Activated naive CD8-positive, alpha-beta T cell treated with anti-CD3 and anti-CD28 coated beads, Interleukin-2, amount 50 U/mL, for 24 hours (primary cell): ENCODE data around the gene SHD.
A peak's percentile ranks its signal among the peaks of the same experiment; 100 is the strongest.
"Not testable (repeated sequence)": the region's sequence is repeated elsewhere in the genome, so short reads cannot be mapped to it uniquely, and the experiment has no call there.

ENCODE experiments used
- ATAC-seq: fragments of 150-1000 bp; cut with Tn5 transposase; one replicate; pipeline ENCODE4 v1.10.0; 2021
- DNase-seq: peaks from one replicate; pipeline ENCODE4 v3.0.0; 2021
- H3K27ac Mint-ChIP-seq: one replicate; pipeline ENCODE4 v1.8.0; 2021; ENCODE audit warnings: mild to moderate bottlenecking, mixed read lengths
- H3K27me3 Mint-ChIP-seq: one replicate; pipeline ENCODE4 v1.8.0; 2021; ENCODE audit warnings: mixed read lengths
- H3K36me3 Mint-ChIP-seq: one replicate; pipeline ENCODE4 v1.8.0; 2021; ENCODE audit warnings: low read depth, mixed read lengths
- H3K4me1 Mint-ChIP-seq: one replicate; pipeline ENCODE4 v1.8.0; 2021; ENCODE audit warnings: mixed read lengths
- H3K4me3 Mint-ChIP-seq: one replicate; pipeline ENCODE4 v1.8.0; 2021; ENCODE audit warnings: mild to moderate bottlenecking, moderate library complexity, mixed read lengths
- H3K9me3 Mint-ChIP-seq: one replicate; pipeline ENCODE4 v1.8.0; 2021; ENCODE audit warnings: mixed read lengths

SHD gene

GRCh38 chr19:4278419-4279266 is at the start of gene SHD:
Gene SHD, plus strand, starts transcription at chr19:4279266. Its CDS starts 798 bp downstream, at chr19:4280064.
- H3K27ac Mint-ChIP-seq = no peak within 1 kb of the TSS
- no peaks in the 10 kb centered on the region for H3K36me3 Mint-ChIP-seq
- no peak for DNase-seq
- H3K4me1 Mint-ChIP-seq = peaks cover 5% of the 10 kb centered on the region
- H3K27me3 Mint-ChIP-seq = peaks cover 25% of the 10 kb centered on the region
- ATAC-seq = no peak
- no peak within 1 kb of the TSS for H3K4me3 Mint-ChIP-seq
- H3K9me3 Mint-ChIP-seq = no peaks in the 10 kb centered on the region

GRCh38 chr19:4230237-4230636 is 48.8 kb upstream of the SHD start:
- not testable (repeated sequence) for H3K27ac Mint-ChIP-seq, ATAC-seq, H3K9me3 Mint-ChIP-seq, H3K4me3 Mint-ChIP-seq, H3K4me1 Mint-ChIP-seq, H3K36me3 Mint-ChIP-seq, DNase-seq
- H3K27me3 Mint-ChIP-seq = peaks cover 11% of the 10 kb centered on the region

GRCh38 chr19:4231521-4231920 is 47.5 kb upstream of the SHD start:
- H3K9me3 Mint-ChIP-seq, H3K4me3 Mint-ChIP-seq, DNase-seq: not testable (repeated sequence)

GRCh38 chr19:4232139-4232538 is 46.9 kb upstream of the SHD start:
- not testable (repeated sequence) for ATAC-seq, H3K36me3 Mint-ChIP-seq, H3K27me3 Mint-ChIP-seq, H3K9me3 Mint-ChIP-seq, DNase-seq, H3K4me3 Mint-ChIP-seq, H3K27ac Mint-ChIP-seq, H3K4me1 Mint-ChIP-seq

More at GRCh38 chr19:4231521-4231920, 47.5 kb upstream of the SHD start:
- not testable (repeated sequence) for H3K36me3 Mint-ChIP-seq, H3K27me3 Mint-ChIP-seq, H3K4me1 Mint-ChIP-seq, H3K27ac Mint-ChIP-seq, ATAC-seq

GRCh38 chr19:4232614-4233281 is 46.3 kb upstream of the SHD start:
- H3K9me3 Mint-ChIP-seq = no peaks in the 10 kb centered on the region
- no peaks in the 10 kb centered on the region for H3K4me1 Mint-ChIP-seq
- H3K27me3 Mint-ChIP-seq = peaks cover 9% of the 10 kb centered on the region
- DNase-seq (no peak), ATAC-seq (no peak)
- no peaks in the 10 kb centered on the region for H3K36me3 Mint-ChIP-seq
- H3K27ac Mint-ChIP-seq = no peak overlapping the region
- H3K4me3 Mint-ChIP-seq = no peak overlapping the region

- Mint-ChIP-seq H3K27me3 (peaks cover 9% of the 10 kb centered on the region), H3K4me3 (no peak overlapping the region), H3K27ac (no peak overlapping the region), H3K4me1 (no peaks in the 10 kb centered on the region), H3K36me3 (no peaks in the 10 kb centered on the region), H3K9me3 (no peaks in the 10 kb centered on the region)
- ATAC-seq = peak; percentile 38
- DNase-seq = peak; percentile 88
These were observed 45.7 kb upstream of the SHD start for GRCh38 chr19:4233282-4233853.

GRCh38 chr19:4234142-4234861 is 44.8 kb upstream of the SHD start:
- DNase-seq (no peak), ATAC-seq (no peak)
- Mint-ChIP-seq H3K27ac (no peak overlapping the region), H3K4me3 (no peak overlapping the region), H3K27me3 (peaks cover 9% of the 10 kb centered on the region), H3K9me3 (no peaks in the 10 kb centered on the region), H3K4me1 (no peaks in the 10 kb centered on the region), H3K36me3 (no peaks in the 10 kb centered on the region)

- Mint-ChIP-seq H3K27me3 (peaks cover 9% of the 10 kb centered on the region), H3K4me1 (no peaks in the 10 kb centered on the region), H3K27ac (no peak overlapping the region), H3K4me3 (no peak overlapping the region), H3K36me3 (no peaks in the 10 kb centered on the region), H3K9me3 (no peaks in the 10 kb centered on the region)
- DNase-seq (no peak), ATAC-seq (no peak)
These were observed 44.2 kb upstream of the SHD start for GRCh38 chr19:4234862-4235201.

GRCh38 chr19:4237510-4237909 is 41.6 kb upstream of the SHD start:
- H3K27ac Mint-ChIP-seq, H3K4me1 Mint-ChIP-seq, H3K9me3 Mint-ChIP-seq, ATAC-seq, H3K4me3 Mint-ChIP-seq, H3K27me3 Mint-ChIP-seq, DNase-seq, H3K36me3 Mint-ChIP-seq: not testable (repeated sequence)

- peaks cover 4% of the 10 kb centered on the region for H3K9me3 Mint-ChIP-seq
- H3K27ac Mint-ChIP-seq = no peak overlapping the region
- H3K27me3 Mint-ChIP-seq = peaks cover 3% of the 10 kb centered on the region
- no peak overlapping the region for H3K4me3 Mint-ChIP-seq
- ATAC-seq (no peak), DNase-seq (no peak)
- H3K36me3 Mint-ChIP-seq = no peaks in the 10 kb centered on the region
- peaks cover 2% of the 10 kb centered on the region for H3K4me1 Mint-ChIP-seq
These were observed 40.2 kb upstream of the SHD start for GRCh38 chr19:4238831-4239230.

GRCh38 chr19:4241824-4242430 is 37.1 kb upstream of the SHD start:
- no peak for ATAC-seq
- H3K27ac Mint-ChIP-seq = no peak overlapping the region

GRCh38 chr19:4245938-4246337 is 33.1 kb upstream of the SHD start:
- DNase-seq, H3K27me3 Mint-ChIP-seq, ATAC-seq, H3K9me3 Mint-ChIP-seq: not testable (repeated sequence)
- Mint-ChIP-seq H3K4me1 (peaks cover 18% of the 10 kb centered on the region), H3K36me3 (peaks cover 21% of the 10 kb centered on the region), H3K4me3 (peak overlapping the region; percentile 99), H3K27ac (peak overlapping the region; percentile 100)

More at GRCh38 chr19:4241824-4242430, 37.1 kb upstream of the SHD start:
- Mint-ChIP-seq H3K9me3 (peaks cover 4% of the 10 kb centered on the region), H3K4me3 (no peak overlapping the region), H3K4me1 (peaks cover 10% of the 10 kb centered on the region), H3K36me3 (peaks cover 2% of the 10 kb centered on the region), H3K27me3 (peaks cover 2% of the 10 kb centered on the region)
- no peak for DNase-seq

GRCh38 chr19:4246767-4247593 is 32.1 kb upstream of the SHD start, which contains the start of gene YJU2:
Gene YJU2, plus strand, starts transcription at chr19:4247080. Its CDS starts 67 bp downstream, at chr19:4247147.
- Mint-ChIP-seq H3K36me3 (peaks cover 29% of the 10 kb centered on the region), H3K9me3 (peaks cover 2% of the 10 kb centered on the region), H3K4me3 (peak within 1 kb of the TSS; percentile 99), H3K27me3 (peaks cover 3% of the 10 kb centered on the region), H3K27ac (peak within 1 kb of the TSS; percentile 100), H3K4me1 (peaks cover 18% of the 10 kb centered on the region)
- DNase-seq (peak; percentile 98), ATAC-seq (peak; percentile 94)
